Peyer's patch (tissue), 4 donors: ENCODE measurements around the gene SMURF2.

Experiments
- POLR2A ChIP-seq, 2 donors: fragments of 450-650 bp; IDR thresholded peaks; one replicate each; pipeline ENCODE4 v1.5.1; 2017; ENCODE audit warnings: antibody characterized with exemption in 2 of 2, mild to moderate bottlenecking in 2 of 2, moderate library complexity in 2 of 2
- TF ChIP-seq, protein P1 (sequence below), 6 experiments: fragments of 450-650 bp in 4 of 6; fragments of 200-600 bp in 2 of 6; sonication (generic) in 1 of 6; IDR thresholded peaks; one replicate each; pipeline ENCODE4 v1.5.1; 2017 to 2019; ENCODE audit warnings: antibody characterized with exemption in 6 of 6, mild to moderate bottlenecking in 3 of 6, moderate library complexity in 1 of 6

DNA sequence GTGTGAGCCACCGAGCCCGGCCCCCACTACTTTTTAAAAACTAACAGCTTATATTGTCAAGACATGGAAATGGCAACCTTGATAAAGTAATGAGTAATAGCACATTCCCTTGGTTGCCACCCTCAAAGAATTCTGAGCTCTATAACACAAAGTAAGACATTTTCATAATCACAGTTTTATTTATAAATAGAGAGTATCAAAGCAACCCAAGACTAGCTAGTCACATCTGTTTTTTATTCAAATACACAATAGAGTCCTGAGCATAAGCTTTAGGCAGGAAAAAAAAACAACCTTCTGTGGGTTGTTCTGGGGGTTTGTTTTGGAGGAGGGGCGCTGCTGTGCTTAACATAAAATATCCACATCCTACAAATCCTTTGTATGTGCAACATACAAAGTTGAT, 86.7 kb downstream of the SMURF2 start:
- TF ChIP-seq, protein P1, sequence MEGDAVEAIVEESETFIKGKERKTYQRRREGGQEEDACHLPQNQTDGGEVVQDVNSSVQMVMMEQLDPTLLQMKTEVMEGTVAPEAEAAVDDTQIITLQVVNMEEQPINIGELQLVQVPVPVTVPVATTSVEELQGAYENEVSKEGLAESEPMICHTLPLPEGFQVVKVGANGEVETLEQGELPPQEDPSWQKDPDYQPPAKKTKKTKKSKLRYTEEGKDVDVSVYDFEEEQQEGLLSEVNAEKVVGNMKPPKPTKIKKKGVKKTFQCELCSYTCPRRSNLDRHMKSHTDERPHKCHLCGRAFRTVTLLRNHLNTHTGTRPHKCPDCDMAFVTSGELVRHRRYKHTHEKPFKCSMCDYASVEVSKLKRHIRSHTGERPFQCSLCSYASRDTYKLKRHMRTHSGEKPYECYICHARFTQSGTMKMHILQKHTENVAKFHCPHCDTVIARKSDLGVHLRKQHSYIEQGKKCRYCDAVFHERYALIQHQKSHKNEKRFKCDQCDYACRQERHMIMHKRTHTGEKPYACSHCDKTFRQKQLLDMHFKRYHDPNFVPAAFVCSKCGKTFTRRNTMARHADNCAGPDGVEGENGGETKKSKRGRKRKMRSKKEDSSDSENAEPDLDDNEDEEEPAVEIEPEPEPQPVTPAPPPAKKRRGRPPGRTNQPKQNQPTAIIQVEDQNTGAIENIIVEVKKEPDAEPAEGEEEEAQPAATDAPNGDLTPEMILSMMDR (IDR thresholded peaks at IDR 0.05) = no peak
- TF ChIP-seq POLR2A (IDR thresholded peaks at IDR 0.05) = no peak
